Measurements from ENCODE around the gene C1QL1. TPM values are rescaled to one million over a fixed set of nuclear protein-coding genes. Genes with fewer than 3 reads are reported as not detected.

Gene C1QL1
- total and polyA plus RNA-seq, 9 of the 15 experiments (the other 6 are each of a cell fraction or from before 2014, with no cell fraction given): 0.07 to 0.12 (median 0.09) TPM; not detected in 6

Small RNAs within 50 kb of the gene (microRNA-seq; reads per million reads assigned to microRNA genes)
- gene MIR6783 (ENCODE audit: borderline microRNAs expressed): 1.5 reads per million, percentile 17 among the genes with 10 or more reads in this experiment

Small RNAs within 50 kb of the gene (small RNA-seq; reads per million reads assigned to genes)
- gene AC015936.2 (not detected), gene MIR6783 (0.40 reads per million, percentile 11 among the genes with 10 or more reads in this experiment)

Other genes with a start within 250 kb of the C1QL1 start
Only the 7 nearest of the 12 such genes appear.
- gene GJC1, start 138.0 kb downstream of the C1QL1 start, total RNA-seq (2014; rRNA removed): 0.05 and 0.61 TPM in 2 replicates
- 0.15 and 0.19 TPM in 2 replicates for gene GJC1, start 138.0 kb downstream of the C1QL1 start, total RNA-seq (2014; rRNA removed; fragmentation: Illumina TruSeq; extraction: Trizol)
- 0.04 TPM in 2 replicates for gene GJC1, start 138.0 kb downstream of the C1QL1 start, total RNA-seq (2015; rRNA removed; fragmentation: Illumina TruSeq; extraction: Trizol)
- 0.33 and 0.58 TPM in 2 replicates for gene GJC1, start 138.0 kb downstream of the C1QL1 start, total RNA-seq (2021)
- gene GJC1, start 138.0 kb downstream of the C1QL1 start, polyA plus RNA-seq (2011; rRNA removed): 0.66 and 1.4 TPM in 2 replicates
- gene GJC1, start 138.0 kb downstream of the C1QL1 start, polyA plus RNA-seq (2014; fragmentation: Illumina TruSeq; extraction: Trizol): 0.18 and 0.28 TPM in 2 replicates
- gene GJC1, start 138.0 kb downstream of the C1QL1 start, polyA plus RNA-seq (2014; fragmentation: Nextera tagmentation; extraction: Ambion mirVana): under 1 TPM in 1 of 2 experiments, not detected in 1; 0.17 TPM
- gene GJC1, start 138.0 kb downstream of the C1QL1 start, polyA plus RNA-seq (2014; rRNA removed): 0.04 and 0.20 TPM in 2 replicates
- gene HIGD1B, start 120.4 kb downstream of the C1QL1 start, total RNA-seq (2014; rRNA removed): not detected in 2 replicates
- not detected in 2 replicates for gene HIGD1B, start 120.4 kb downstream of the C1QL1 start, total RNA-seq (2014; rRNA removed; fragmentation: Illumina TruSeq; extraction: Trizol)
- not detected in 2 replicates for gene HIGD1B, start 120.4 kb downstream of the C1QL1 start, total RNA-seq (2015; rRNA removed; fragmentation: Illumina TruSeq; extraction: Trizol)
- not detected in 2 replicates for gene HIGD1B, start 120.4 kb downstream of the C1QL1 start, total RNA-seq (2021)
- not detected in 2 replicates for gene HIGD1B, start 120.4 kb downstream of the C1QL1 start, polyA plus RNA-seq (2011; rRNA removed)
- not detected in 2 replicates for gene HIGD1B, start 120.4 kb downstream of the C1QL1 start, polyA plus RNA-seq (2014; fragmentation: Illumina TruSeq; extraction: Trizol)
- gene HIGD1B, start 120.4 kb downstream of the C1QL1 start, polyA plus RNA-seq (2014; fragmentation: Nextera tagmentation; extraction: Ambion mirVana): not detected
- not detected in 2 replicates for gene HIGD1B, start 120.4 kb downstream of the C1QL1 start, polyA plus RNA-seq (2014; rRNA removed)
- gene EFTUD2, start 68.9 kb downstream of the C1QL1 start, total RNA-seq (2014; rRNA removed): 191 and 208 TPM in 2 replicates
- gene EFTUD2, start 68.9 kb downstream of the C1QL1 start, total RNA-seq (2014; rRNA removed; fragmentation: Illumina TruSeq; extraction: Trizol): 233 and 253 TPM in 2 replicates
- 205 and 218 TPM in 2 replicates for gene EFTUD2, start 68.9 kb downstream of the C1QL1 start, total RNA-seq (2015; rRNA removed; fragmentation: Illumina TruSeq; extraction: Trizol)
- 234 and 245 TPM in 2 replicates for gene EFTUD2, start 68.9 kb downstream of the C1QL1 start, total RNA-seq (2021)
- gene EFTUD2, start 68.9 kb downstream of the C1QL1 start, polyA plus RNA-seq (2011; rRNA removed): 287 and 362 TPM in 2 replicates
- 222 and 225 TPM in 2 replicates for gene EFTUD2, start 68.9 kb downstream of the C1QL1 start, polyA plus RNA-seq (2014; fragmentation: Illumina TruSeq; extraction: Trizol)
- gene EFTUD2, start 68.9 kb downstream of the C1QL1 start, polyA plus RNA-seq (2014; fragmentation: Nextera tagmentation; extraction: Ambion mirVana): 100 to 1,000 TPM in 1 of 2 experiments, 10 to 100 TPM in 1; 65.8 to 116 TPM
- gene EFTUD2, start 68.9 kb downstream of the C1QL1 start, polyA plus RNA-seq (2014; rRNA removed): 125 and 138 TPM in 2 replicates
- 0.36 and 2.1 TPM in 2 replicates for gene GFAP, start 52.8 kb downstream of the C1QL1 start, total RNA-seq (2014; rRNA removed)
- gene GFAP, start 52.8 kb downstream of the C1QL1 start, total RNA-seq (2014; rRNA removed; fragmentation: Illumina TruSeq; extraction: Trizol): 0.26 and 0.65 TPM in 2 replicates
- 0.07 and 0.45 TPM in 2 replicates for gene GFAP, start 52.8 kb downstream of the C1QL1 start, total RNA-seq (2015; rRNA removed; fragmentation: Illumina TruSeq; extraction: Trizol)
- 0.25 and 1.4 TPM in 2 replicates for gene GFAP, start 52.8 kb downstream of the C1QL1 start, total RNA-seq (2021)
- gene GFAP, start 52.8 kb downstream of the C1QL1 start, polyA plus RNA-seq (2011; rRNA removed): 0.54 and 0.61 TPM in 2 replicates
- gene GFAP, start 52.8 kb downstream of the C1QL1 start, polyA plus RNA-seq (2014; fragmentation: Illumina TruSeq; extraction: Trizol): 0.58 and 0.96 TPM in 2 replicates
- under 1 TPM in 1 of 2 experiments, not detected in 1; 0.11 TPM for gene GFAP, start 52.8 kb downstream of the C1QL1 start, polyA plus RNA-seq (2014; fragmentation: Nextera tagmentation; extraction: Ambion mirVana)
- gene GFAP, start 52.8 kb downstream of the C1QL1 start, polyA plus RNA-seq (2014; rRNA removed): 0.35 and 0.90 TPM in 2 replicates
- gene KIF18B, start 20.5 kb downstream of the C1QL1 start, total RNA-seq (2014; rRNA removed): 12.2 and 13.5 TPM in 2 replicates
- gene KIF18B, start 20.5 kb downstream of the C1QL1 start, total RNA-seq (2014; rRNA removed; fragmentation: Illumina TruSeq; extraction: Trizol): 5.6 and 8.4 TPM in 2 replicates
- 13.2 and 13.7 TPM in 2 replicates for gene KIF18B, start 20.5 kb downstream of the C1QL1 start, total RNA-seq (2015; rRNA removed; fragmentation: Illumina TruSeq; extraction: Trizol)
- gene KIF18B, start 20.5 kb downstream of the C1QL1 start, total RNA-seq (2021): 39.5 and 42.8 TPM in 2 replicates
- 19.6 and 45.5 TPM in 2 replicates for gene KIF18B, start 20.5 kb downstream of the C1QL1 start, polyA plus RNA-seq (2011; rRNA removed)
- gene KIF18B, start 20.5 kb downstream of the C1QL1 start, polyA plus RNA-seq (2014; fragmentation: Illumina TruSeq; extraction: Trizol): 23.2 and 28.8 TPM in 2 replicates
- 1 to 10 TPM; 2.0 to 3.0 TPM for gene KIF18B, start 20.5 kb downstream of the C1QL1 start, polyA plus RNA-seq (2014; fragmentation: Nextera tagmentation; extraction: Ambion mirVana)
- gene KIF18B, start 20.5 kb downstream of the C1QL1 start, polyA plus RNA-seq (2014; rRNA removed): 32.2 and 42.7 TPM in 2 replicates
- 26.1 and 43.3 TPM in 2 replicates for gene DCAKD, start 83.3 kb upstream of the C1QL1 start, total RNA-seq (2014; rRNA removed)
- gene DCAKD, start 83.3 kb upstream of the C1QL1 start, total RNA-seq (2014; rRNA removed; fragmentation: Illumina TruSeq; extraction: Trizol): 15.3 and 17.4 TPM in 2 replicates
- 26.2 and 26.5 TPM in 2 replicates for gene DCAKD, start 83.3 kb upstream of the C1QL1 start, total RNA-seq (2015; rRNA removed; fragmentation: Illumina TruSeq; extraction: Trizol)
- 35.5 and 39.8 TPM in 2 replicates for gene DCAKD, start 83.3 kb upstream of the C1QL1 start, total RNA-seq (2021)
- gene DCAKD, start 83.3 kb upstream of the C1QL1 start, polyA plus RNA-seq (2011; rRNA removed): 14.4 and 28.6 TPM in 2 replicates
- gene DCAKD, start 83.3 kb upstream of the C1QL1 start, polyA plus RNA-seq (2014; fragmentation: Illumina TruSeq; extraction: Trizol): 21.4 and 27.7 TPM in 2 replicates
- 1 to 10 TPM; 7.9 to 9.6 TPM for gene DCAKD, start 83.3 kb upstream of the C1QL1 start, polyA plus RNA-seq (2014; fragmentation: Nextera tagmentation; extraction: Ambion mirVana)
- 23.5 and 24.8 TPM in 2 replicates for gene DCAKD, start 83.3 kb upstream of the C1QL1 start, polyA plus RNA-seq (2014; rRNA removed)
- gene NMT1, start 93.0 kb upstream of the C1QL1 start, total RNA-seq (2014; rRNA removed): 116 and 117 TPM in 2 replicates
- 105 and 140 TPM in 2 replicates for gene NMT1, start 93.0 kb upstream of the C1QL1 start, total RNA-seq (2014; rRNA removed; fragmentation: Illumina TruSeq; extraction: Trizol)
- gene NMT1, start 93.0 kb upstream of the C1QL1 start, total RNA-seq (2015; rRNA removed; fragmentation: Illumina TruSeq; extraction: Trizol): 402 and 569 TPM in 2 replicates
- gene NMT1, start 93.0 kb upstream of the C1QL1 start, total RNA-seq (2021): 213 and 214 TPM in 2 replicates
- 115 and 126 TPM in 2 replicates for gene NMT1, start 93.0 kb upstream of the C1QL1 start, polyA plus RNA-seq (2011; rRNA removed)
- 205 and 323 TPM in 2 replicates for gene NMT1, start 93.0 kb upstream of the C1QL1 start, polyA plus RNA-seq (2014; fragmentation: Illumina TruSeq; extraction: Trizol)
- gene NMT1, start 93.0 kb upstream of the C1QL1 start, polyA plus RNA-seq (2014; fragmentation: Nextera tagmentation; extraction: Ambion mirVana): 100 to 1,000 TPM; 297 to 332 TPM
- gene NMT1, start 93.0 kb upstream of the C1QL1 start, polyA plus RNA-seq (2014; rRNA removed): 86.7 and 116 TPM in 2 replicates

Measured in K562 (cell line).